ENCODE results near the gene REPS2.

The REPS2 gene

GRCh38 chrX:16993791-16994318, 47.4 kb downstream of the REPS2 start:
- Histone ChIP-seq H3K18ac (ENCODE audit: low read length) (no peak overlapping the region), H3K4me3 (ENCODE audit: low read length in 2 of 2) (no peak overlapping the region), H3K9me3 (replicated peaks in 1 of 2; ENCODE audit: control insufficient read depth in 2 of 2, insufficient read depth in 1 of 2, low read depth in 1 of 2, low read length in 2 of 2) (no peaks in the 10 kb centered on the region), H2BK5ac (ENCODE audit: low read length) (no peak overlapping the region), H3K23ac (ENCODE audit: low read depth, low read length, poor library complexity) (no peak overlapping the region), H4K91ac (ENCODE audit: low read depth, low read length, poor library complexity) (no peak overlapping the region), H3K79me1 (ENCODE audit: low read depth, low read length) (no peaks in the 10 kb centered on the region), H2BK15ac (ENCODE audit: low read length) (no peak overlapping the region), H4K8ac (ENCODE audit: low read depth, low read length) (no peak overlapping the region), H3K4me2 (ENCODE audit: insufficient read depth, low read length, poor library complexity, severe bottlenecking) (no peak overlapping the region), H3K27ac (replicated peaks; ENCODE audit: low read length) (no peak overlapping the region), H2AK5ac (ENCODE audit: low read depth, low read length) (no peak overlapping the region), H3K4ac (ENCODE audit: low read length) (no peak overlapping the region), H3K27me3 (ENCODE audit: control insufficient read depth in 3 of 3, insufficient read depth in 3 of 3, low read depth in 1 of 3, low read length in 3 of 3) (peaks cover 0 to 45% (median 0%) of the 10 kb centered on the region in 3 experiments), H3K9ac (ENCODE audit: low read depth, low read length, poor library complexity) (no peak overlapping the region), H3K36me3 (replicated peaks in 1 of 2; ENCODE audit: control insufficient read depth in 2 of 2, insufficient read depth in 2 of 2, low read length in 2 of 2) (no peaks in the 10 kb centered on the region), H2BK120ac (ENCODE audit: low read depth, low read length) (no peak overlapping the region), H3K4me1 (ENCODE audit: control insufficient read depth in 2 of 2, insufficient read depth in 1 of 2, low read depth in 1 of 2, low read length in 2 of 2) (peaks cover 0 to 2% of the 10 kb centered on the region in 2 donors), H2BK12ac (ENCODE audit: low read length) (no peak overlapping the region), H3K14ac (ENCODE audit: low read length) (no peak overlapping the region), H2AFZ (ENCODE audit: low read length) (no peak overlapping the region)
- no CpG with 5 or more reads among the region's 4 CpGs for WGBS, 2 donors (ENCODE audit: extremely low coverage in 2 of 2, insufficient read length in 2 of 2, insufficient replicate concordance in 1 of 2)
- DNase-seq (ENCODE audit: low spot score) = no peak

- no peak overlapping the region for H3K4me3 ChIP-seq (ENCODE audit: low read length in 2 of 2)
- WGBS, 2 donors (ENCODE audit: extremely low coverage in 2 of 2, insufficient read length in 2 of 2, insufficient replicate concordance in 1 of 2) = no CpG with 5 or more reads among the region's 2 CpGs
- no peak overlapping the region for H2AK5ac ChIP-seq (ENCODE audit: low read depth, low read length)
- no peak overlapping the region for H3K4me2 ChIP-seq (ENCODE audit: insufficient read depth, low read length, poor library complexity, severe bottlenecking)
- peaks cover 0 to 2% of the 10 kb centered on the region in 2 donors for H3K4me1 ChIP-seq (ENCODE audit: control insufficient read depth in 2 of 2, insufficient read depth in 1 of 2, low read depth in 1 of 2, low read length in 2 of 2)
- H2BK5ac ChIP-seq (ENCODE audit: low read length) = no peak overlapping the region
- no peaks in the 10 kb centered on the region for H3K36me3 ChIP-seq (replicated peaks in 1 of 2; ENCODE audit: control insufficient read depth in 2 of 2, insufficient read depth in 2 of 2, low read length in 2 of 2)
- no peak overlapping the region for H3K14ac ChIP-seq (ENCODE audit: low read length)
- H3K4ac ChIP-seq (ENCODE audit: low read length) = no peak overlapping the region
- no peak overlapping the region for H4K91ac ChIP-seq (ENCODE audit: low read depth, low read length, poor library complexity)
- H3K9me3 ChIP-seq (replicated peaks in 1 of 2; ENCODE audit: control insufficient read depth in 2 of 2, insufficient read depth in 1 of 2, low read depth in 1 of 2, low read length in 2 of 2) = no peaks in the 10 kb centered on the region
- H2BK12ac ChIP-seq (ENCODE audit: low read length) = no peak overlapping the region
- no peak overlapping the region for H3K18ac ChIP-seq (ENCODE audit: low read length)
- peaks cover 0 to 45% (median 0%) of the 10 kb centered on the region in 3 experiments for H3K27me3 ChIP-seq (ENCODE audit: control insufficient read depth in 3 of 3, insufficient read depth in 3 of 3, low read depth in 1 of 3, low read length in 3 of 3)
- H2BK15ac ChIP-seq (ENCODE audit: low read length) = no peak overlapping the region
- no peak overlapping the region for H2BK120ac ChIP-seq (ENCODE audit: low read depth, low read length)
- no peak overlapping the region for H3K23ac ChIP-seq (ENCODE audit: low read depth, low read length, poor library complexity)
- no peak overlapping the region for H2AFZ ChIP-seq (ENCODE audit: low read length)
- no peaks in the 10 kb centered on the region for H3K79me1 ChIP-seq (ENCODE audit: low read depth, low read length)
- no peak overlapping the region for H4K8ac ChIP-seq (ENCODE audit: low read depth, low read length)
- no peak overlapping the region for H3K9ac ChIP-seq (ENCODE audit: low read depth, low read length, poor library complexity)
- DNase-seq (ENCODE audit: low spot score) = no peak
- H3K27ac ChIP-seq (replicated peaks; ENCODE audit: low read length) = no peak overlapping the region
These were observed 48.3 kb downstream of the REPS2 start for GRCh38 chrX:16994736-16995135.

DNA sequence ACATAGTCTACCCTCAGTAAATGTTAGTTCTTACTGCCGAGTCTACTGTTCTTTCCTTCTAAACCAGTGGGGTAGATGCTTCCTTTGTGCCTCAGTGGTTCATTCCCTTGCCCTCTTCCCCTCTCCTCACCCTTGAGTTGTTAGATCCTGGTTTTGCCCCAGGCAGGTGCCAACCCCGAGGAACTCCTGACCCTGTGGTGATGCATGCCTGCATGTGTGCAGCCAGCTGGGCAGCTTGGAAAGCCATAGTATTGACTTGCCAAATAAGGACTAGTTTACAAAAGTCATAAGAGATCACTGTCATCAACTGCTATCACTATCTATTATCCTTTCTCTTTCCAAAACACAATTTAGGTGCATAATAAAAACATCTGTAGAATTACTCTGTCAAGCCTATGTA, 50.9 kb downstream of the REPS2 start:
- H2BK5ac ChIP-seq (ENCODE audit: low read length) = no peak overlapping the region
- H3K79me1 ChIP-seq (ENCODE audit: low read depth, low read length) = no peaks in the 10 kb centered on the region
- no peak overlapping the region for H2AK5ac ChIP-seq (ENCODE audit: low read depth, low read length)
- H3K9me3 ChIP-seq (replicated peaks in 1 of 2; ENCODE audit: control insufficient read depth in 2 of 2, insufficient read depth in 1 of 2, low read depth in 1 of 2, low read length in 2 of 2) = no peaks in the 10 kb centered on the region
- H3K27me3 ChIP-seq (ENCODE audit: control insufficient read depth in 3 of 3, insufficient read depth in 3 of 3, low read depth in 1 of 3, low read length in 3 of 3) = peaks cover 0 to 43% (median 0%) of the 10 kb centered on the region in 3 experiments
- no peak overlapping the region for H2BK12ac ChIP-seq (ENCODE audit: low read length)
- no peak overlapping the region for H2AFZ ChIP-seq (ENCODE audit: low read length)
- peaks cover 0 to 2% of the 10 kb centered on the region in 2 donors for H3K4me1 ChIP-seq (ENCODE audit: control insufficient read depth in 2 of 2, insufficient read depth in 1 of 2, low read depth in 1 of 2, low read length in 2 of 2)
- H3K36me3 ChIP-seq (replicated peaks in 1 of 2; ENCODE audit: control insufficient read depth in 2 of 2, insufficient read depth in 2 of 2, low read length in 2 of 2) = no peaks in the 10 kb centered on the region
- H3K9ac ChIP-seq (ENCODE audit: low read depth, low read length, poor library complexity) = no peak overlapping the region
- no peak overlapping the region for H2BK120ac ChIP-seq (ENCODE audit: low read depth, low read length)
- H3K4me3 ChIP-seq (ENCODE audit: low read length in 2 of 2) = no peak overlapping the region
- no peak overlapping the region for H3K4me2 ChIP-seq (ENCODE audit: insufficient read depth, low read length, poor library complexity, severe bottlenecking)
- H3K27ac ChIP-seq (replicated peaks; ENCODE audit: low read length) = no peak overlapping the region
- H3K23ac ChIP-seq (ENCODE audit: low read depth, low read length, poor library complexity) = no peak overlapping the region
- no CpG with 5 or more reads among the region's 2 CpGs for WGBS, 2 donors (ENCODE audit: extremely low coverage in 2 of 2, insufficient read length in 2 of 2, insufficient replicate concordance in 1 of 2)
- no peak overlapping the region for H2BK15ac ChIP-seq (ENCODE audit: low read length)
- no peak overlapping the region for H4K91ac ChIP-seq (ENCODE audit: low read depth, low read length, poor library complexity)
- no peak overlapping the region for H4K8ac ChIP-seq (ENCODE audit: low read depth, low read length)
- H3K14ac ChIP-seq (ENCODE audit: low read length) = no peak overlapping the region
- no peak for DNase-seq (ENCODE audit: low spot score)
- H3K4ac ChIP-seq (ENCODE audit: low read length) = no peak overlapping the region
- H3K18ac ChIP-seq (ENCODE audit: low read length) = no peak overlapping the region

DNA sequence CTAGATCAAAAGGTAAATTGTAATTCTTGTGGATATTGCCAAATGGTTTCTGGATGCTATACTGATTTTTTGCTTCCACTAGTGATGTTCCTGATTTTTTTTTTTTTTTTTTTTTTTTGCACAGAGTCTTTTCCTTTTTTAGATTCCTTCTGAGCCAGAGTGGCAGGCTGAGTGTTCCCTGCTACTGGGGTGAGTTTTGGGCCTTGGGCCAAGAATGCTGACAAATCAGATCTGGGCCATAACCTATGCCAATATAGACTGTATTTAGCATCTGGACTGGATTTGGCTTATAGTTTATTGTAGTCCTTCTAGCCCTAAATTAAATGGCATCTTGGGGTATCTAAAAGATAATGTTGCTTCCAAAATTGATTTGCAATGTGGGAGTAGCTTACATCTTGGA, 52.8 kb downstream of the REPS2 start:
- no peak overlapping the region for H4K91ac ChIP-seq (ENCODE audit: low read depth, low read length, poor library complexity)
- H3K36me3 ChIP-seq (replicated peaks in 1 of 2; ENCODE audit: control insufficient read depth in 2 of 2, insufficient read depth in 2 of 2, low read length in 2 of 2) = no peaks in the 10 kb centered on the region
- H3K23ac ChIP-seq (ENCODE audit: low read depth, low read length, poor library complexity) = no peak overlapping the region
- no peak overlapping the region for H3K4ac ChIP-seq (ENCODE audit: low read length)
- H2BK5ac ChIP-seq (ENCODE audit: low read length) = no peak overlapping the region
- H2AK5ac ChIP-seq (ENCODE audit: low read depth, low read length) = no peak overlapping the region
- no peak overlapping the region for H3K27ac ChIP-seq (replicated peaks; ENCODE audit: low read length)
- no peak for DNase-seq (ENCODE audit: low spot score)
- no peak overlapping the region for H3K4me3 ChIP-seq (ENCODE audit: low read length in 2 of 2)
- H3K4me1 ChIP-seq (ENCODE audit: control insufficient read depth in 2 of 2, insufficient read depth in 1 of 2, low read depth in 1 of 2, low read length in 2 of 2) = peaks cover 0 to 2% of the 10 kb centered on the region in 2 donors
- no peak overlapping the region for H2AFZ ChIP-seq (ENCODE audit: low read length)
- no peak overlapping the region for H3K4me2 ChIP-seq (ENCODE audit: insufficient read depth, low read length, poor library complexity, severe bottlenecking)
- no peak overlapping the region for H2BK12ac ChIP-seq (ENCODE audit: low read length)
- no peaks in the 10 kb centered on the region for H3K9me3 ChIP-seq (replicated peaks in 1 of 2; ENCODE audit: control insufficient read depth in 2 of 2, insufficient read depth in 1 of 2, low read depth in 1 of 2, low read length in 2 of 2)
- H3K18ac ChIP-seq (ENCODE audit: low read length) = no peak overlapping the region
- H3K79me1 ChIP-seq (ENCODE audit: low read depth, low read length) = no peaks in the 10 kb centered on the region
- H4K8ac ChIP-seq (ENCODE audit: low read depth, low read length) = no peak overlapping the region
- H3K27me3 ChIP-seq (ENCODE audit: control insufficient read depth in 3 of 3, insufficient read depth in 3 of 3, low read depth in 1 of 3, low read length in 3 of 3) = peaks cover 0 to 51% (median 0%) of the 10 kb centered on the region in 3 experiments
- no peak overlapping the region for H3K14ac ChIP-seq (ENCODE audit: low read length)
- no peak overlapping the region for H2BK120ac ChIP-seq (ENCODE audit: low read depth, low read length)
- no peak overlapping the region for H3K9ac ChIP-seq (ENCODE audit: low read depth, low read length, poor library complexity)
- H2BK15ac ChIP-seq (ENCODE audit: low read length) = no peak overlapping the region
